Raji (cell line): ENCODE measurements around the gene USP2.

Experiments used
- POLR2A ChIP-seq: IDR thresholded peaks from 2 replicates; pipeline ENCODE4 v1.6.1; 2011; ENCODE audit warnings: low read depth, low read length, control low read depth; ENCODE audit not compliant: insufficient read depth

USP2 gene

DNA sequence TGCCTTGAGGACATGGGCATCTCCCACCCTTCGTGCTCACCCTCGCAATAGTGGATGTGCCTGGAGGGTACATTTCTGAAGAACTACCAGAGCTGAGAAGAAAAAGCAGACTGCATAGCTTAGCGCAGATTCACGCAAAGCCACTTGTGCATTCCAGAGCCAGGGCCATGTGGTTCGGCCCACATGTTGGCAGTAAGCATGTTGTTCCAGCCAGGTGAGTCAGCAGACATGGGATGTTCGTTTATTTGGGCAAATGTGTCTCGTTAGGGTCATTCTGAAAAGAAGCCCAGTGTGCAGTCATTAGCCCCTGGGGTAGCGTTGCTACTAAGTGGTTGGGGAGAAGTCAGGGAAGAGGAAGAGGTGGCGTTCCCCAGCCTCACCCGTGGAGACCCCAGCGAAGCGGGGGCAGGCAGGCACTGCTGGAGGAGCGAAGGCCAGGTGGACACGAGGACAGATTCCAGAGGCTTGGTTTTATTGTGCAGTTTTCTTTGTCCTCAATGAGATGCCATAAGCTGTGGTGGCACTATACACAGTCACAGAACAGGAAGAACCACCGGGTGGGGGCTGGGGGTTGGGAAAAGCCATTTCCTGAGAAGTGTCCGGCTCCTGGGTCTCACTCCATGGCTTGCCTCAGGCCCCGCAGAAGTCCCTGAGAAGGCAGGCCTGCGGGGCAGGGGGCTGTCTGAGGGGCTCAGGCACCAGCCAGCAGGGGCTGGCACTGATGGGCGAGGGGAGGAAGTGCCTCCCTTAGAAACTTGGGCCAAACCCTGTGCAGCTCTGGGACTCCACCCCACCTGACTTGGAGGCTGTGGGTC, 36.4 kb upstream of the USP2 start:
- TF ChIP-seq POLR2A: no peak

GRCh38 chr11:119416606-119417580, 35.4 kb upstream of the USP2 start:
- TF ChIP-seq POLR2A: no peak

- no peak for TF ChIP-seq POLR2A
Measured at GRCh38 chr11:119415966-119416365, 34.5 kb upstream of the USP2 start.

DNA sequence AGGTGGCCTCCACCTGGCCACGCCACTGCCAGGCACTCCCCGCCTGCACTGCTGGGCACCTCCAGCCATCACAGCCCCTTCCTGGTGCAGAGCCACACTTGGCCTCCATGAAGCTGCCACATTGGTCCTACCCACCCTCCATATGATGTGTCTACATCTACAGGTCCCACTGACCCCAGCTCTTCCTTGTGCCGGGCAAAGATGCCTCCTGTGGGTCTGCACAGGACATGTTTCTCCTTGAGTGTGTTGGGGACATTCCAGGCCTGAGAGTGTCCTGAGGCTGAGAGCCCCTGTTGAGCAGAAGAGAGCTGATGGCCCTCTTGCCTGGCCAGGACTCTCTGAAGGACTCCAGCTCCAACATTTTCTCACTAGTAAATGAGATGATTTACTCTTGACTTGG, 34.0 kb upstream of the USP2 start:
- no peak for TF ChIP-seq POLR2A

GRCh38 chr11:119414734-119415133, 33.2 kb upstream of the USP2 start:
- no peak for TF ChIP-seq POLR2A

DNA sequence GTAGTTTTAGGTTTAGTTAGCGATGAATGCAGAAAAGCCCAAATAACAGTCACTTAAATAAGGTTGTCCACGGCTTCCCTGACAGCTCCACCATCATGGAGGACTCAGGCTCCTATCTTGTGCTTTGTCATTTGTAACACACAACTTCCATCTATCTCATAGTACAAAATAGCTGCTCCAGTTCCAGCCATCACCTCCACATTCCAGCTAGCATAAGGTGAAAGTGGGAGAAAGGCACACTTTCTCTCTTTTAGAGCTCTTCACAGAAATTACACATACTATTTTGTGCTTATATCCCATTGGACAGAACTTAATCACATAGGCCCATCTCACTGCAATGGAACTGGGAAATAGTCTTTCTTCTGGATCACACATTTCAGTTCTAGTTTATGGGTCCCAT, 32.8 kb upstream of the USP2 start:
- TF ChIP-seq POLR2A: no peak

- no peak for TF ChIP-seq POLR2A
Measured at GRCh38 chr11:119412072-119412471, 30.6 kb upstream of the USP2 start.

- TF ChIP-seq POLR2A: no peak
Measured at GRCh38 chr11:119410501-119410900, 29.0 kb upstream of the USP2 start.

GRCh38 chr11:119409731-119410130, 28.2 kb upstream of the USP2 start:
- TF ChIP-seq POLR2A: no peak

DNA sequence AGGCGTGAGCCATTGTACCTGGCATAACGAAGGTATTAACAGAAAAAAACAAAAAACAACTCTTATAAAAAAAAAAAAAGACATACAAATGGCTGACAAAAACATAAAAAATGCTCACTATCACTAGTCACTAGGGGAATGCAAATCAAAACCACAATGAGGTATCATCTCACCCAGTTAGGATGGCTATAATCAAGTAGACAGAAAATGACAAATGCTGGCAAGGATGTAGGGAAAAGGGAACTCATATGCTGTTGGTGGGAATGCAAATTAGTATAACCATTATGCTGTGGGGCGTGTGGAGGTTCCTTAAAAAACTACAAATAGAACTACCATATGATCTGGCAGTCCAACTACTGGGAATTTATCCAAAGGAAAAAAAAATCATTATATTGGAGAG, 24.5 kb upstream of the USP2 start:
- TF ChIP-seq POLR2A: no peak

GRCh38 chr11:119404872-119405271, 23.4 kb upstream of the USP2 start:
- TF ChIP-seq POLR2A: no peak

DNA sequence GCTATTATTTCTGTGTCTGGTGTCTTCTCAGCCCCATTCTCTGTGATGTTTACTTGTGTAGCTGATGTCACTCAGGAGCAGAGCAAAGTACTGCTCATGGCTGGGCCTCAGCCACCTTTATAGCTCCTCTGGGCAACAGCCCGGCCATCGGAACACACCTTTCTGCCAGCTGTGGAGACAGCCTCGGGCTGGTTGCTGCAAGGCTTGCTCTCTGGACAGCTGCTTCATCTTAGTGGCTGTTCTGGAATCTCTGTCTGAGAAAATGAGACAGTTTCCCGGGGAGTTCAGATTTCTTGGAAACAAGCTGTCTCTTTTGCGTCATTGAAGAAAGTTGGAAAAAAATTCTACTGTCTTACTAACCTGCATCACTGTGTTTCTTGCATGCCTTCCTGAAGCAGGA, 21.5 kb upstream of the USP2 start:
- TF ChIP-seq POLR2A: no peak

DNA sequence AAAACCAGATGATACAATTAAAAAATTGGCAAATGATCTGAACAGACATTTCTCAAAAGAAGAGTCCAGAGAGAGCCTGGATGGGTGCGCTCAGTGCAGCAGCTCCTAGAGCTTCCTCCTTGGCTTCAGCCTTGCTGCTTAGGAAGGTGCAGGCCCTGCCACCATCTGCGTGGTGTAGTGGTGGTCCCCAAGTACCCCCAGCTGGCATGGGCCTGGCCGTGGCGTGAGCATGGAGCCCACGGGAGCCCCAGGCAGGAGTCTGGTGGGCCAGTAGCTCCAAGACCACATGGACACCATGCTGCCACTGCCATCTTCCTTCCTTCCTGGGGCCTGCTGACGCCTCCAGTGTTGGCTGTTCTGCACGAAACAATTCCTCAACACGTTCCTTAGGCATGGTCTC, 21.0 kb upstream of the USP2 start:
- no peak for TF ChIP-seq POLR2A

- no peak for TF ChIP-seq POLR2A
Measured at GRCh38 chr11:119400860-119401259, 19.4 kb upstream of the USP2 start.

DNA sequence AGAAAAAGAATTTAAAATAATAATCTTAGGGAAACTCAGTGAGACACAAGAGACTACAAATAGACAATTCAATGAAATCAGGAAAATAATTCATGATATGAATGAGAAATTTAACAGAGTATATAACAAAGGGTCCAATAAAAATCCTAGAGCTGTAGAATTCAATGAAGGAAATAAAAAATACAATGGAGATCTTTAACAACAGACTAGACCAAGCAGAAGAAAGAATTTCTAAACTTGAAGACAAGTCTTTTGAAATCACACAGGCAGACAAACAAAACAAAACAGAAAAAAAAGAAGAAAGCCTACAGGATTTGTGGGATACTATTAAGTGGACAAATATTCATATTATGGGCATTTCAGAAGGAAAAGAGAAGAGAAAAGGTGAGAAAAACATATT, 16.2 kb upstream of the USP2 start:
- no peak for TF ChIP-seq POLR2A

DNA sequence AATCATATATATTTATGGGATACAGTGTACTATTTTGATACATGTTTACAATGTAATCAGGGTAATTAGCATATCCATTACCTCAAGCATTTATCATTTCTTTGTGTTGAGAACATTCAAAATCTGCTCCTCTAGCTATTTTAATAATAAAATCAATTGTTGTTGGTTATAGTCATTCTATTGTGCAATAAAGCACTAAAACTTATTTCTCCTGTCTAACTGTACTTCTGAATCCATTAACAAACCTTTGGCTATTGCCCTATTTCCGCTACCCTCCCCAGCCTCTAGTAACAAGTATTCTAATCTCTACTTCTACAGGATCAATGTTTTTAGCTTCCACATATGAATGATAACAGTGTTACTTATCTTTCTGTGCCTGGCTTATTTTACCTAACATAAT, 15.3 kb upstream of the USP2 start:
- TF ChIP-seq POLR2A: no peak
